Smooth muscle cell (in vitro differentiated cells): ENCODE results near the gene PON2. TPM values are rescaled to one million over a fixed set of nuclear protein-coding genes. Genes with fewer than 3 reads are reported as not detected.

Experiments
- DNase-seq: peaks from one replicate; lab custom pipeline; 2025; ENCODE audit not compliant: unreplicated experiment; lab: John Stamatoyannopoulos, UW
- H2AFZ ChIP-seq: fragments of 200-600 bp; sonication (generic); 2 replicates; pipeline ENCODE4 v1.6.0; 2016; ENCODE audit warnings: antibody characterized with exemption, low read depth, mild to moderate bottlenecking
- H3F3A ChIP-seq: fragments of 200-600 bp; sonication (generic); 2 replicates; pipeline ENCODE4 v1.6.0; 2017; ENCODE audit warnings: antibody characterized with exemption, low read depth
- H3K27ac ChIP-seq: fragments of 200-600 bp; sonication (generic); 2 replicates; pipeline ENCODE4 v1.5.1; 2016; ENCODE audit warnings: low read depth, mild to moderate bottlenecking
- H3K27me3 ChIP-seq: fragments of 200-600 bp; sonication (generic); 2 replicates; pipeline ENCODE4 v1.6.1; 2016; ENCODE audit warnings: low read depth, mild to moderate bottlenecking
- H3K36me3 ChIP-seq: fragments of 200-600 bp; sonication (generic); 2 replicates; pipeline ENCODE4 v1.5.1; 2016; ENCODE audit warnings: low read depth
- H3K4me1 ChIP-seq: fragments of 200-600 bp; sonication (generic); 2 replicates; pipeline ENCODE4 v1.5.1; 2016; ENCODE audit warnings: low read depth
- H3K4me2 ChIP-seq: fragments of 200-600 bp; sonication (generic); 2 replicates; pipeline ENCODE4 v1.6.0; 2016; ENCODE audit warnings: mild to moderate bottlenecking
- H3K4me3 ChIP-seq: fragments of 200-600 bp; sonication (generic); 2 replicates; pipeline ENCODE4 v1.5.1; 2016; ENCODE audit warnings: mild to moderate bottlenecking
- H3K79me2 ChIP-seq: fragments of 200-600 bp; sonication (generic); 2 replicates; pipeline ENCODE4 v1.6.0; 2016; ENCODE audit warnings: low read depth, mild to moderate bottlenecking
- H3K9ac ChIP-seq: fragments of 200-600 bp; sonication (generic); 2 replicates; pipeline ENCODE4 v1.6.0; 2016; ENCODE audit warnings: low read depth
- H3K9me3 ChIP-seq: fragments of 200-600 bp; sonication (generic); replicated peaks from 2 replicates; pipeline ENCODE4 v1.5.1; 2016; ENCODE audit warnings: low read depth
- H4K20me1 ChIP-seq: fragments of 200-600 bp; sonication (generic); 2 replicates; pipeline ENCODE4 v1.6.0; 2016; ENCODE audit warnings: low read depth
- WGBS: methylation state at CpG from one replicate; pipeline ENCODE4 v1.1.7; 2016; ENCODE audit warnings: low lambda C conversion rate; 5-methylcytosine and 5-hydroxymethylcytosine counted together
- polyA plus RNA-seq: library from polyadenylated mRNA; unstranded; fragments of >200 nt; fragmentation: Nextera tagmentation; extraction: Ambion mirVana; gene quantifications from 2 replicates; pipeline ENCODE4 v1.2.1, GENCODE V29; 2016
- total RNA-seq: library from RNA; depleted of rRNA; stranded (reverse); fragments of >200 nt; gene quantifications from 2 replicates; pipeline ENCODE4 v1.2.3, GENCODE V29; 2014
- TF ChIP-seq, protein P1 (sequence below): fragments of 200-600 bp; sonication (generic); IDR thresholded peaks from 2 replicates; pipeline ENCODE4 v1.5.1; 2017; ENCODE audit warnings: borderline replicate concordance, mild to moderate bottlenecking, antibody characterized with exemption; ENCODE audit not compliant: insufficient read depth, poor library complexity, severe bottlenecking

PON2 gene
- total and polyA plus RNA-seq, 2 experiments from 2014 or later = 74.7 to 116 TPM

DNA sequence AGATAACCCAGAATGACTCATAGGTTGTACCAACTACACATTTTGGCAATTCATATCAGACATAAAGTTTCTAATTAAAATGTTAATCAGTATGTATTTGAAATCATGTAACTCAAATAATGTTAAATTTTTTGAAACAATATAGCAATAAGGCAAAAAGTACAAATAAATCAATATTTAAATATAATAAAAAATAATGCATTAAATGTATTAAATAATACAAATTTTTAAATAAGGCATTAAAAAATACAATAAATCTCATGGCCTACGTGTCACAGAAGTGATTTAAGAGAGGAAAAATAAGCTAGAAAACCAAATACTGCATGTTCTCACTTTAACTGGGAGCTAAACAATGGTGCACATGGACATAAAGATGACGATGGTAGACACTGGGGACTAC is 9.1 kb downstream of the PON2 start:
- Histone ChIP-seq H3K36me3 (no peaks in the 10 kb centered on the region), H3F3A (peaks cover 7% of the 10 kb centered on the region), H3K9me3 (no peaks in the 10 kb centered on the region), H3K4me2 (no peak overlapping the region), H3K27ac (peak overlapping the region; percentile 59), H3K27me3 (no peaks in the 10 kb centered on the region), H3K4me1 (peaks cover 12% of the 10 kb centered on the region), H4K20me1 (no peaks in the 10 kb centered on the region), H3K79me2 (peaks cover 74% of the 10 kb centered on the region), H2AFZ (no peak overlapping the region), H3K9ac (no peak overlapping the region), H3K4me3 (no peak overlapping the region)
- TF ChIP-seq, protein P1, sequence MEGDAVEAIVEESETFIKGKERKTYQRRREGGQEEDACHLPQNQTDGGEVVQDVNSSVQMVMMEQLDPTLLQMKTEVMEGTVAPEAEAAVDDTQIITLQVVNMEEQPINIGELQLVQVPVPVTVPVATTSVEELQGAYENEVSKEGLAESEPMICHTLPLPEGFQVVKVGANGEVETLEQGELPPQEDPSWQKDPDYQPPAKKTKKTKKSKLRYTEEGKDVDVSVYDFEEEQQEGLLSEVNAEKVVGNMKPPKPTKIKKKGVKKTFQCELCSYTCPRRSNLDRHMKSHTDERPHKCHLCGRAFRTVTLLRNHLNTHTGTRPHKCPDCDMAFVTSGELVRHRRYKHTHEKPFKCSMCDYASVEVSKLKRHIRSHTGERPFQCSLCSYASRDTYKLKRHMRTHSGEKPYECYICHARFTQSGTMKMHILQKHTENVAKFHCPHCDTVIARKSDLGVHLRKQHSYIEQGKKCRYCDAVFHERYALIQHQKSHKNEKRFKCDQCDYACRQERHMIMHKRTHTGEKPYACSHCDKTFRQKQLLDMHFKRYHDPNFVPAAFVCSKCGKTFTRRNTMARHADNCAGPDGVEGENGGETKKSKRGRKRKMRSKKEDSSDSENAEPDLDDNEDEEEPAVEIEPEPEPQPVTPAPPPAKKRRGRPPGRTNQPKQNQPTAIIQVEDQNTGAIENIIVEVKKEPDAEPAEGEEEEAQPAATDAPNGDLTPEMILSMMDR = no peak
- WGBS = 91% methylated on average over 2 of the region's 2 CpGs
- no peak for DNase-seq

DNA sequence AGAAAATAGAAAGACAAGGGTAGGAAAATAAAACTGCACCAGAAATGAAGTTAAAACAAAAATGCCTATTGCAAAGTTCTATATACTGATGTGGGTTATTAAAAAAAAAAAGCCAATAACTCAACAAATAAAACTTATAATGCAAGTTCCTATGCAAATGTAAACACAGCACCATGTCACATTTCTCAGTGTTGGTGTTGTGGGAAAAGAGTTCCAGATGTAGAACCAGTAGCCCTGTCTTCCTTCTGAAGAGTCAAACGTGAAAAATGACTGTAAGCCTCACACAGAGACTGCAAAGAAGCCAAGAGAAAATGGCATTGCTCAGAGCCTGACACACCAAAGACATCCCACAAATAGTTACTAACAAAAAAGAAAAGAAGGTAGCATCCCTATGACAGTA is 10.1 kb downstream of the PON2 start:
- TF ChIP-seq, protein P1 = no peak
- H3K79me2 ChIP-seq = peaks cover 72% of the 10 kb centered on the region
- H3K4me2 ChIP-seq = peak overlapping the region; percentile 68
- H3K27ac ChIP-seq = peak overlapping the region; percentile 59
- H2AFZ ChIP-seq = no peak overlapping the region
- H3K4me3 ChIP-seq = no peak overlapping the region
- H4K20me1 ChIP-seq = no peaks in the 10 kb centered on the region
- no peak overlapping the region for H3K9ac ChIP-seq
- no peaks in the 10 kb centered on the region for H3K9me3 ChIP-seq
- no peaks in the 10 kb centered on the region for H3K27me3 ChIP-seq
- peaks cover 6% of the 10 kb centered on the region for H3F3A ChIP-seq
- peaks cover 12% of the 10 kb centered on the region for H3K4me1 ChIP-seq
- WGBS = 12% methylated on average over 1 of the region's 1 CpG
- DNase-seq = no peak
- no peaks in the 10 kb centered on the region for H3K36me3 ChIP-seq

DNA sequence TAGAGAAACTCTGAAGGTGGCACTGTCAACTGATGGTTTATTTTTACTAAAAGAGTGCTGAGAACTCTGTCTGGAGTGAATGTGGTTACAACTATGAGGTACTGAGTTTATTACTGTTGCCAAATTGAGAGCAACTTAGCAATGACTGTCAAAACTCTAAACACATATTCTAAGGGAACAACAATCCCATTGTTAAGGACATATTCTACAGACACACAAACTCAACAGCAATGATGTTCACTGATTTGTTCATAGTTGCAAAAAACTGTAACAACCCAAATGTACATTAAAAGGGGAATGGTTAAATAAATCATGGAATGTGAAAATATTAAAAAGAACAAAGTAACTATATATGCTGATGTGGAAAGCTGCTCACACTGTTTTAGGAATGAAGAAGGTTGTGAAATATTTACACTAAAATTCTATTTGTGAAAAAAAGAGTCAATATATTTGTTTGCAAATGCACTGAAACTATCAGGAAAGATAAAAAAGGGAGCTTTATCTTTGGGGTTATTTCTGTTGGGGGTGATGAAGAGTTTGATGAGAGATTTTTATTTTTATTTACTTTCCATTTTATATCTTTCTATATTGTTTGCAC is 12.9 kb downstream of the PON2 start:
- no peak for DNase-seq
- peak overlapping the region; percentile 27 for H3K4me2 ChIP-seq
- H3K4me1 ChIP-seq = peaks cover 8% of the 10 kb centered on the region
- TF ChIP-seq, protein P1 = no peak
- H3K4me3 ChIP-seq = no peak overlapping the region
- H4K20me1 ChIP-seq = peaks cover 3% of the 10 kb centered on the region
- H3F3A ChIP-seq = peaks cover 10% of the 10 kb centered on the region
- no peak overlapping the region for H2AFZ ChIP-seq
- no peaks in the 10 kb centered on the region for H3K36me3 ChIP-seq
- H3K27me3 ChIP-seq = no peaks in the 10 kb centered on the region
- H3K79me2 ChIP-seq = peaks cover 60% of the 10 kb centered on the region
- no peaks in the 10 kb centered on the region for H3K9me3 ChIP-seq
- H3K9ac ChIP-seq = no peak overlapping the region
- H3K27ac ChIP-seq = peak overlapping the region; percentile 60

DNA sequence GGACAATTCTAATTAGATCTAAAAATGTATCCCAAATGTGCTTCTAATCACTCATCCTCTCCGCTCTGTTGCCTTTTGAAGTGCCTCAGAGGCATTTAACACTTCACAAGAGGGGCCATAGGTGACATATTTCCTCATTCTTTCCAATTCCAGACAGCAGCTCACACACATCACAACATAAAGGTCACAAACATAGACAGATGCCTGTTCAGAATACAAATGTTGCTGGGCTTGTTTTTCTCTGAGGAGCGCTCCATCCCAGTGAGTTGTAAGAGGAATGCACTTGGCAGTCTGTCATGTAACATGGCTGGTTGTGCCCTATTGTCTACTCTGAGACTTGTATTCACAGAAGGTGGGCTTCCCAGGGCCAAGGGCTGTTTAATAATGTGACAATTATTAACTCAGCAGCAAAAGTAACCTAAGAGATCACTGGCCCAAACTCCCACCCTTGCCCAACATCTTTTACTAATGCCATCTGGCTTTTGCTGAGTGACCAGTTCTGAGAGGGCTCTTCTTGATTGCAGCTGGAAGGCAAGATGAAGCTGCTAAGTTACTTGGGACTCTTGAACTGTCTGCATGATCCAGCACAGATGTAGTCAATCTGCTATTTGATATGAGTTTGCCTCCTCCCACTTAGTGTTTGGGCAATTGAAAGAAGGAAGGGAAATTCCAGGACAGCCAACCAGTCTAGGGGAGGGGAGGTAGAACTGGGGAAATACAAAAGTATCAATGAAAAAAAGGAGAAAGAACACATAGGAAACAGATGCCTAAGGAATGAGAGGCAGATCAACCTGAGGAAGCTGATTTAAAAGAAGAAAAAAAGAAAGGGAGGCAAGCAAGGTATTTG is 13.6 kb downstream of the PON2 start:
- no peaks in the 10 kb centered on the region for H3K36me3 ChIP-seq
- H3K4me2 ChIP-seq = peak overlapping the region; percentile 27
- no peak for DNase-seq
- peak overlapping the region; percentile 8 for H3K9ac ChIP-seq
- H2AFZ ChIP-seq = no peak overlapping the region
- no peak overlapping the region for H3K4me3 ChIP-seq
- peaks cover 8% of the 10 kb centered on the region for H3K4me1 ChIP-seq
- peaks cover 3% of the 10 kb centered on the region for H4K20me1 ChIP-seq
- no peaks in the 10 kb centered on the region for H3K27me3 ChIP-seq
- no peaks in the 10 kb centered on the region for H3K9me3 ChIP-seq
- H3F3A ChIP-seq = peaks cover 13% of the 10 kb centered on the region
- TF ChIP-seq, protein P1 = no peak
- peak overlapping the region; percentile 60 for H3K27ac ChIP-seq
- H3K79me2 ChIP-seq = peaks cover 53% of the 10 kb centered on the region
- WGBS = 79% methylated on average over 2 of the region's 2 CpGs
